ENCODE measurements around the gene MFN2. TPM values are rescaled to one million over a fixed set of nuclear protein-coding genes. Genes with fewer than 3 reads are reported as not detected.

MFN2 gene
- total RNA-seq, 2 experiments from 2014 or later, result 28.3 to 52.7 TPM

- peak; percentile 83 for DNase-seq (ENCODE audit: low spot score)
- H3K4me2 ChIP-seq (ENCODE audit: low read length), result no peak overlapping the region
These were observed 13.2 kb upstream of the MFN2 start for GRCh38 chr1:11967028-11967547.

GRCh38 chr1:11970441-11971185 lies 9.6 kb upstream of the MFN2 start:
- intact Hi-C loops (cut with micrococcal nuclease; ENCODE audit: unreplicated experiment), result no loop called here
- H3K36me3 ChIP-seq (ENCODE audit: insufficient read depth, low read length), result no peaks in the 10 kb centered on the region
- no peak for DNase-seq (ENCODE audit: low spot score)
- CTCF ChIA-PET (ENCODE audit: unreplicated experiment), result interaction anchor here (0.6 kb wide), 1 partner anchor 217 kb away, joined by 3 read pairs; no protein-coding TSS in a partner anchor
- no TSS peak for BruUV-seq (replicated peaks)
- H3K79me2 ChIP-seq (ENCODE audit: insufficient read depth, low read depth, low read length), result no peaks in the 10 kb centered on the region
- H4K20me1 ChIP-seq (ENCODE audit: insufficient read depth, low read length), result no peaks in the 10 kb centered on the region
- no peak overlapping the region for H3K27ac ChIP-seq (ENCODE audit: low read depth, low read length, poor library complexity, severe bottlenecking)
- POLR2A ChIA-PET, result interaction anchor here (0.9 kb wide), 1 partner anchor 60 kb away, joined by 3 read pairs; no protein-coding TSS in a partner anchor
- no peaks in the 10 kb centered on the region for H3K9me3 ChIP-seq (ENCODE audit: low read length)
- H3K4me1 ChIP-seq (ENCODE audit: insufficient read depth, low read length, poor library complexity, severe bottlenecking), result no peaks in the 10 kb centered on the region
- H2AFZ ChIP-seq (ENCODE audit: low read length), result no peak overlapping the region
- no peak overlapping the region for H3K4me3 ChIP-seq (ENCODE audit: low read depth, low read length, poor library complexity, severe bottlenecking)
- TF ChIP-seq CTCF (conservative IDR thresholded peaks at IDR 0.05; ENCODE audit: low read length), result no peak
- TF ChIP-seq EZH2phosphoT487 (IDR thresholded peaks at IDR 0.05; ENCODE audit: borderline replicate concordance, low read depth, low read length), result no peak
- H3K4me2 ChIP-seq (ENCODE audit: low read length), result no peak overlapping the region
- no peaks in the 10 kb centered on the region for H3K9me2 ChIP-seq (ENCODE audit: insufficient read depth, low read length)

More at GRCh38 chr1:11967028-11967547, 13.2 kb upstream of the MFN2 start:
- Histone ChIP-seq H4K20me1 (ENCODE audit: insufficient read depth, low read length) (no peaks in the 10 kb centered on the region), H3K4me1 (ENCODE audit: insufficient read depth, low read length, poor library complexity, severe bottlenecking) (no peaks in the 10 kb centered on the region), H3K4me3 (ENCODE audit: low read depth, low read length, poor library complexity, severe bottlenecking) (no peak overlapping the region), H3K9me2 (ENCODE audit: insufficient read depth, low read length) (no peaks in the 10 kb centered on the region), H3K79me2 (ENCODE audit: insufficient read depth, low read depth, low read length) (no peaks in the 10 kb centered on the region), H3K36me3 (ENCODE audit: insufficient read depth, low read length) (no peaks in the 10 kb centered on the region), H2AFZ (ENCODE audit: low read length) (no peak overlapping the region), H3K27ac (ENCODE audit: low read depth, low read length, poor library complexity, severe bottlenecking) (no peak overlapping the region), H3K9me3 (ENCODE audit: low read length) (no peaks in the 10 kb centered on the region)
- peak; percentile 87 for TF ChIP-seq CTCF (conservative IDR thresholded peaks at IDR 0.05; ENCODE audit: low read length)
- no peak for TF ChIP-seq EZH2phosphoT487 (IDR thresholded peaks at IDR 0.05; ENCODE audit: borderline replicate concordance, low read depth, low read length)
- POLR2A ChIA-PET, result interaction anchor here (0.6 to 3.3 kb wide), 10 partner anchors 12 to 732 kb away, joined by 3 to 44 read pairs (median 3); partner anchors contain the start of gene MIIP
- intact Hi-C loops (cut with micrococcal nuclease; ENCODE audit: unreplicated experiment), result loop anchor here (1.0 to 10.0 kb wide), 3 partner anchors 59 to 312 kb away; partner anchors contain the start of genes FBXO2 and FBXO44
- no TSS peak for BruUV-seq (replicated peaks)
- CTCF ChIA-PET (ENCODE audit: unreplicated experiment), result interaction anchor here (0.6 to 1.1 kb wide), 8 partner anchors 13 to 164 kb away, joined by 3 to 5 read pairs (median 3); partner anchors contain the start of gene MFN2
